ENCODE results near the gene YRDC. TPM values are rescaled to one million over a fixed set of nuclear protein-coding genes. Genes with fewer than 3 reads are reported as not detected.

YRDC gene
- total RNA-seq, 1 experiment from 2014 or later = 41.4 TPM

- Histone ChIP-seq H3K36me3 (ENCODE audit: control insufficient read depth in 1 of 2, insufficient read depth in 2 of 2, low read length in 2 of 2) (peaks cover 12 to 26% of the 10 kb centered on the region in 2 experiments; a peak in 3 of 4 replicates), H3K27me3 (ENCODE audit: insufficient read depth, low read length) (no peaks in the 10 kb centered on the region), H3K4me3 (replicated peaks in 1 of 2; ENCODE audit: low read depth in 1 of 2, low read length in 2 of 2) (no peak overlapping the region), H3K27ac (ENCODE audit: low read depth, low read length) (no peak overlapping the region), H2AFZ (ENCODE audit: low read depth, low read length, poor library complexity, severe bottlenecking) (no peak overlapping the region), H3K79me2 (ENCODE audit: insufficient read depth, low read length) (peaks cover 90% of the 10 kb centered on the region), H3K9me2 (ENCODE audit: insufficient read depth) (no peaks in the 10 kb centered on the region), H3K4me1 (ENCODE audit: control insufficient read depth in 1 of 2, insufficient read depth in 2 of 2, low read length in 2 of 2) (peaks cover 2% of the 10 kb centered on the region in 2 experiments), H3K9ac (ENCODE audit: low read length) (no peak overlapping the region), H4K20me1 (ENCODE audit: insufficient read depth) (peaks cover 4% of the 10 kb centered on the region; the same call in 1 of the 2 replicates), H3K4me2 (ENCODE audit: low read length) (no peak overlapping the region), H3K9me3 (ENCODE audit: control insufficient read depth in 1 of 2, insufficient read depth in 1 of 2, low read depth in 1 of 2, low read length in 2 of 2) (no peaks in the 10 kb centered on the region)
- no peak for DNase-seq (ENCODE audit: low read depth, low spot score)
- intact Hi-C loops (cut with micrococcal nuclease) = no loop called here
- TF ChIP-seq ZFX (IDR thresholded peaks at IDR 0.05) (no peak), SRF (IDR thresholded peaks at IDR 0.05; ENCODE audit: low read depth) (no peak), CBX3 (IDR thresholded peaks at IDR 0.05; ENCODE audit: low read depth) (no peak), ZBTB33 (IDR thresholded peaks at IDR 0.05; ENCODE audit: extremely low read depth, insufficient replicate concordance, low read length) (no peak), TCF7L2 (IDR thresholded peaks at IDR 0.05; ENCODE audit: borderline replicate concordance, extremely low read depth, insufficient read depth, insufficient read length) (no peak), POLR2A (IDR thresholded peaks at IDR 0.05; ENCODE audit: borderline replicate concordance, extremely low read depth, insufficient read depth, insufficient read length) (no peak), FOSL1 (IDR thresholded peaks at IDR 0.05; ENCODE audit: low read depth) (no peak), SP1 (IDR thresholded peaks at IDR 0.05; ENCODE audit: low read depth) (no peak), SIN3A (IDR thresholded peaks at IDR 0.05; ENCODE audit: low read depth) (no peak), CTCF (IDR thresholded peaks at IDR 0.05 in 2 of 3, conservative IDR thresholded peaks at IDR 0.05 in 1 of 3; ENCODE audit: borderline replicate concordance in 1 of 3, insufficient read depth in 1 of 3, low read depth in 2 of 3, low read length in 2 of 3) (no peak), MAX (IDR thresholded peaks at IDR 0.05) (no peak), EZH2 (IDR thresholded peaks at IDR 0.05) (no peak), RAD21 (IDR thresholded peaks at IDR 0.05; ENCODE audit: low read depth) (no peak), CEBPB (IDR thresholded peaks at IDR 0.05; ENCODE audit: low read depth) (no peak), REST (IDR thresholded peaks at IDR 0.05; ENCODE audit: low read depth) (no peak)
- no peak for ATAC-seq
- CTCF ChIA-PET = no interaction called here
- POLR2A ChIA-PET = no interaction called here
- BruUV-seq (replicated peaks) = no TSS peak
- RAD21 ChIA-PET (ENCODE audit: low non-redundant PET in 1 of 2, low total read pairs in 2 of 2, uncharacterized antibody in 2 of 2, unreplicated experiment in 2 of 2) = no interaction called here
Measured at GRCh38 chr1:37853157-37853556, 45.1 kb upstream of the YRDC start.

All from HCT116 (cell line).